ENCODE results near the gene KCNV2.

Gene KCNV2

GRCh38 chr9:2761424-2761823, 44.1 kb downstream of the KCNV2 start:
- peaks cover 49% of the 10 kb centered on the region for H3K36me3 Mint-ChIP-seq
- H3K27me3 Mint-ChIP-seq: no peaks in the 10 kb centered on the region
- H3K27ac Mint-ChIP-seq: no peak overlapping the region
- H3K4me3 Mint-ChIP-seq: no peak overlapping the region
- H3K9me3 Mint-ChIP-seq (ENCODE audit: low read depth): no peaks in the 10 kb centered on the region
- H3K4me1 Mint-ChIP-seq (ENCODE audit: low read depth): peaks cover 30% of the 10 kb centered on the region

DNA sequence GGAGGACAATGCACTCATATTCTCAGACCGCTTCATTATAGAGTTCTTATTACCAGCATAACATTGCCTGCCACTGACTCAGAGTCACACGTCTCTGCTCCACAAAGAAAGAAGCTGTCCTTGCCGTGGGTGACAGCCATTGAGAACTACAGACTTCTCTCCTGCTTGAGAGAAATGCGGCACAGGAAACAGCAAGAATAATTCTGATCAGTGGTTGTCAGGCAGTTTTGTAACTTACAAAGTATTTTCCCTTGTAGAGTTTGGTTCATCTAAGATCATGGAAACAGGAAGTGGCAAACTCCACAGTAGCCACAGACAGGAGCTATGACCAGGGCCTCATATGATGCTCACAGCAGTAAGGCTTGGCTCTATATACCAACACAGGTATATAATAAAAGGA, 47.0 kb downstream of the KCNV2 start:
- H3K9me3 Mint-ChIP-seq (ENCODE audit: low read depth): no peaks in the 10 kb centered on the region
- no peaks in the 10 kb centered on the region for H3K27me3 Mint-ChIP-seq
- H3K4me1 Mint-ChIP-seq (ENCODE audit: low read depth): peaks cover 30% of the 10 kb centered on the region
- peak overlapping the region; percentile 36 for H3K4me3 Mint-ChIP-seq
- peak overlapping the region; percentile 58 for H3K27ac Mint-ChIP-seq
- peaks cover 41% of the 10 kb centered on the region for H3K36me3 Mint-ChIP-seq

GRCh38 chr9:2765250-2765880, 48.1 kb downstream of the KCNV2 start:
- H3K9me3 Mint-ChIP-seq (ENCODE audit: low read depth): no peaks in the 10 kb centered on the region
- H3K27ac Mint-ChIP-seq: peak overlapping the region; percentile 81
- H3K36me3 Mint-ChIP-seq: peaks cover 40% of the 10 kb centered on the region
- H3K4me3 Mint-ChIP-seq: no peak overlapping the region
- no peaks in the 10 kb centered on the region for H3K27me3 Mint-ChIP-seq
- H3K4me1 Mint-ChIP-seq (ENCODE audit: low read depth): peaks cover 30% of the 10 kb centered on the region

GRCh38 chr9:2767800-2768677, 50.7 kb downstream of the KCNV2 start:
- Mint-ChIP-seq H3K27ac (no peak overlapping the region), H3K4me3 (no peak overlapping the region), H3K36me3 (peaks cover 44% of the 10 kb centered on the region), H3K27me3 (no peaks in the 10 kb centered on the region), H3K4me1 (ENCODE audit: low read depth) (peaks cover 30% of the 10 kb centered on the region), H3K9me3 (ENCODE audit: low read depth) (no peaks in the 10 kb centered on the region)

DNA sequence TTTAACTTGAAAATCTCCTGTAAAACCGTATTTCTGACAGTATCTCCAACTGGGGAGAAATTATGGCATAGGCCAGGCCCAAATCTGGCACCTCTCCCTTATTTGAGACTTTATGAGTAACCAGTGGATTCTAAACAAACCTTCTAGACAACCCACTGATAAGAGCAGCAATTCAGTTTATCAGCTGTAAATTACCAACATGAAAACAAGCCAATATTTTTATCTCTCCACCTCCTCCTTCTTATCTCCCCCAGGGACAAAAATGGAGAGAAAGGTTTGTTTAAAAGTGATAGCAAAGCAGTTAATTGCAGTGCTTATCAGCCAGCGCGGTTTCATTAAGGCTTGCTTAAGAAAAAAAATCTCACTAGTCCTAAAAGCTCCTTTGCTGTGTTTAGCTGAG, 53.8 kb downstream of the KCNV2 start:
- Mint-ChIP-seq H3K4me3 (no peak overlapping the region), H3K27ac (no peak overlapping the region), H3K9me3 (ENCODE audit: low read depth) (peaks cover 19% of the 10 kb centered on the region), H3K27me3 (no peaks in the 10 kb centered on the region), H3K36me3 (peaks cover 65% of the 10 kb centered on the region), H3K4me1 (ENCODE audit: low read depth) (peaks cover under 1% of the 10 kb centered on the region)

DNA sequence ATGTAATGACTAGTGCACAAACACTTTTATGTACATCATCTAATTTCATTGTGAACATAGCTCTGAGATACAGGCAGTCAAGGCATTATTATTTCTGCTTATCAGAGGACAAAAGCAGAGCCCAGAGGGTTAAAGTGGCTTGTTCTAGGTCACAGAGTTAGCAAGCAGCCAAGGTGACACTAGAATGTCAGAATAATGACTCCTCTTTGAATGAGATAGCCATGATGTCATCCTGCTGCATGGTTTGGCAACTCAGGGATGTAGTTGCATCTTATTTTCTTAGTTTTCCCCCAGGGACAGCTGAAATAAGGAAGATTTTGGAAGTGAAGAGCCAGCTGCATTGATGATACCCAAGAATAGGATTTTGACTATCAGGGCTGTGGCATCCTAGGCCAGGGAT, 54.4 kb downstream of the KCNV2 start:
- Mint-ChIP-seq H3K27me3 (no peaks in the 10 kb centered on the region), H3K4me1 (ENCODE audit: low read depth) (no peaks in the 10 kb centered on the region), H3K4me3 (no peak overlapping the region), H3K9me3 (ENCODE audit: low read depth) (peaks cover 23% of the 10 kb centered on the region), H3K36me3 (peaks cover 71% of the 10 kb centered on the region), H3K27ac (no peak overlapping the region)

DNA sequence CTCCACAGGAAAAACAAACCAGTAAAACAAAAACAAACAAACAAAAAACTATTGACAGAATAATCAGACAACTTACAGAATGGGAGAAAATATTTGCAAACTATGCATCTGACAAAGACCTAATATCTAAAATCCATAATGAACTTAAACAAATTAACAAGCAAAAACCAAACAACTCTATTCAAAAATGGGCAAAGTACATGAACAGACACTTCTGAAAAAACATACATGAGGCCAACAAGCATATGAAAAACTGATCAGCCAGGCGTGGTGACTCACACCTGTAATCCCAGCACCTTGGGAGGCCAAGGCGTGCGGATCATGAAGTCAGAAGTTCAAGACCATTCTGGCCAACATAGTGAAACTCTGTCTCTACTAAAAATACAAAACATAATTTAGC, 60.1 kb downstream of the KCNV2 start:
- H3K4me3 Mint-ChIP-seq: no peak overlapping the region
- peaks cover 42% of the 10 kb centered on the region for H3K9me3 Mint-ChIP-seq (ENCODE audit: low read depth)
- no peaks in the 10 kb centered on the region for H3K4me1 Mint-ChIP-seq (ENCODE audit: low read depth)
- no peaks in the 10 kb centered on the region for H3K27me3 Mint-ChIP-seq
- peaks cover 87% of the 10 kb centered on the region for H3K36me3 Mint-ChIP-seq
- no peak overlapping the region for H3K27ac Mint-ChIP-seq

DNA sequence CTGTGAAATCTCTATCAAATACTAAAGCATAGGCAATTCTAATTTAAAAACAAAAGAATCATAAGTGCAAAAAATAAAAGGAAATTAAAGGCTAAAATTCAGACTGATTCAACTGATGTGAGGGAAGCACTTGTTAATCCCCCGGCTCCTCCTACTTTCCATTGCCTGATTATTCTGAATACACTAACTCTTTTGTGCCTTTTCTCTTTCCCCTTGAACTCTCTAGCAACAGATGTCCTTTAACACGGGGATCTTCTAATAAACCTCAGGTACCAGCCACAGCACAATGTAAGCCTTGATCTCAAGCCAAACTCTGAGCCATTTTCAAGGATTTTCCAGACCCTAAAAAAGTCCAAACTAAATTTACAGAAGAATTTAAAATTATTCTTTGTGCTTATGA, 61.5 kb downstream of the KCNV2 start:
- Mint-ChIP-seq H3K9me3 (ENCODE audit: low read depth) (peaks cover 36% of the 10 kb centered on the region), H3K36me3 (peaks cover 82% of the 10 kb centered on the region), H3K27ac (no peak overlapping the region), H3K27me3 (no peaks in the 10 kb centered on the region), H3K4me1 (ENCODE audit: low read depth) (no peaks in the 10 kb centered on the region), H3K4me3 (no peak overlapping the region)
